DOHH2 (cell line): Measurements from ENCODE around the gene NPIPB9.
"Not testable (repeated sequence)": the region's sequence is repeated elsewhere in the genome, so short reads cannot be mapped to it uniquely, and the experiment has no call there.

Experiments
- EZH2phosphoT487 ChIP-seq: fragments of 200-600 bp; sonication (generic); IDR thresholded peaks from 2 replicates; pipeline ENCODE4 v1.6.1; 2017; ENCODE audit warnings: borderline replicate concordance, mild to moderate bottlenecking, antibody characterized with exemption, low read length, moderate library complexity, mixed read lengths
- TF ChIP-seq, protein P1 (sequence below): fragments of 200-600 bp; sonication (generic); IDR thresholded peaks from one replicate; pipeline ENCODE4 v1.5.1; 2014; ENCODE audit warnings: antibody characterized with exemption, mild to moderate bottlenecking, low read depth, low read length; ENCODE audit not compliant: poor library complexity, severe bottlenecking

DNA sequence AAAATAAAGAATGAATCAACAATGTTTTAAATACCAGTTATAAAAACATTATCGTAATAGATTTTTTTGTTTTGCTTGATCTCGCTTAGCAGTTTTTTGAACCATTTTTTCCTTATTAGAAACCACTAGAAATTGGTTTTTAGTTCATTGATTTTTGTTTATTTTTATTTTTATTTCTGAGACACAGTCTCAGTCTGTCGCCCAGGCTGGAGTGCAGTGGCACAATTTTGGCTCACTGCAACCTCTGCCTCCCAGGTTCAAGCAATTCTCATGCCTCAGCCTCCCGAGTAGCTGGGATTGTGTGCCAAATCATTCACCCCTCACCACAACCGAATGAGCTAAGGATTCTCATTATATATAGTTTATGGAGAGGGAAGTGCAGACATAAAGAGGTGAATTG, at the start of gene NPIPB9:
- TF ChIP-seq, protein P1, sequence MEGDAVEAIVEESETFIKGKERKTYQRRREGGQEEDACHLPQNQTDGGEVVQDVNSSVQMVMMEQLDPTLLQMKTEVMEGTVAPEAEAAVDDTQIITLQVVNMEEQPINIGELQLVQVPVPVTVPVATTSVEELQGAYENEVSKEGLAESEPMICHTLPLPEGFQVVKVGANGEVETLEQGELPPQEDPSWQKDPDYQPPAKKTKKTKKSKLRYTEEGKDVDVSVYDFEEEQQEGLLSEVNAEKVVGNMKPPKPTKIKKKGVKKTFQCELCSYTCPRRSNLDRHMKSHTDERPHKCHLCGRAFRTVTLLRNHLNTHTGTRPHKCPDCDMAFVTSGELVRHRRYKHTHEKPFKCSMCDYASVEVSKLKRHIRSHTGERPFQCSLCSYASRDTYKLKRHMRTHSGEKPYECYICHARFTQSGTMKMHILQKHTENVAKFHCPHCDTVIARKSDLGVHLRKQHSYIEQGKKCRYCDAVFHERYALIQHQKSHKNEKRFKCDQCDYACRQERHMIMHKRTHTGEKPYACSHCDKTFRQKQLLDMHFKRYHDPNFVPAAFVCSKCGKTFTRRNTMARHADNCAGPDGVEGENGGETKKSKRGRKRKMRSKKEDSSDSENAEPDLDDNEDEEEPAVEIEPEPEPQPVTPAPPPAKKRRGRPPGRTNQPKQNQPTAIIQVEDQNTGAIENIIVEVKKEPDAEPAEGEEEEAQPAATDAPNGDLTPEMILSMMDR = not testable (repeated sequence)
- not testable (repeated sequence) for TF ChIP-seq EZH2phosphoT487
